ENCODE measurements around the gene SLC22A17.

SLC22A17 gene

GRCh38 chr14:23382276-23382675 is 29.6 kb upstream of the SLC22A17 start:
- in situ Hi-C loops (cut with MboI; ENCODE audit: low sequenced_read_pairs) = no loop called here

DNA sequence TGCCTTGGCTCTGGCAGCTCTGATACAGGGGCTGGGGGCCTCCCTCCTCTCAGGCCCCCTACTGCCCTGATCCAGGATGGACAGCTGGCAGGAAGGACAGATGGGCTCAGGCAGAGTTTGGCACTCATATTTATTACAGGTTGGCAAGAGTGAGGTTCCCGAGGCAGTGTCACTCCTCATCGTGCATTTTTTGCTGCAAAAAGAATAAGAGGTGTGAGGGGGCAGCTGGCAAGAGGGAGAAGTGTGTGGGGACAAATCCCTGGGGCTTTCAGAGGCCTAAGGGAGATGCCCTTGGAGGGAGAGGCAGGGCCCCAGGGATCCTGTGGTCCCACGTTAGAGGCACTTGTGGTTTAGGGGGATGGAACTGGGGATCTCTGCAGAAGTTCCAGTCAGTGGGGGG is 29.2 kb upstream of the SLC22A17 start:
- in situ Hi-C loops (cut with MboI; ENCODE audit: low sequenced_read_pairs) = no loop called here

GRCh38 chr14:23380976-23381375 is 28.3 kb upstream of the SLC22A17 start:
- in situ Hi-C loops (cut with MboI; ENCODE audit: low sequenced_read_pairs) = no loop called here

DNA sequence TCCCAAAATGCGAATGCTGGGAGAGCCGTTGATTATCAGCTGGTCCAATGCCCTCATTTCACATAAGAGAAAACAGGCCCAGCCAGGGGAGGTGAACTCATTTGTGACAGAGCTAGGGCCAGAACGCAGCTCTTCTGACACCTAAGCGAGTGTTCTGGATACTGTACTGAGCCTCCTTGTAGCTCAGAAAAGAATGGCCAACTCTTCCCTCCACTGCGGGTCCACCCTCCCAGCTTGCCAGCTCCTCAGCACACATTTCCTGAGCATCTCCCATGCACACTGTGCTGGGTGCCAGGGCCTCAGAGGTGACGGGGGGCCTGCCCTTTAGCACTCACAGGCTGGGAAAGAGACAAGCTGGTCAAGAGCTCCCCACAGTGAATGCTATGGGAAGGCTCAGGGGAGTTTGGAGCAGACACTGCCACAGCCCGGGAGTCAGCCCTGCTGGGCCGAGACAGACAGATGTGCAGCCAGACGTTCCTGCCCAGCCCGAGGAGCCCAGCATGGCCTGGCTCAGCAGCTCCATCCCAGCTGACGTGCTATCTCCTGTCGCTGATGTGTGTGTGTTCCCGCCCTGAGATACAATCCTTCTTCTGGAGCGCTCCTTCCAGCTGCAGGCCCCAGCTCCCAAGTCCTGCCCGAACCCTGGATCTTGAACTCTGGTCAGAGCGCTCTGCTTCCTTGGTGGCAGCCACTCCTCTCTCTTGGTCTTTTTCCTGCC is 27.7 kb upstream of the SLC22A17 start:
- in situ Hi-C loops (cut with MboI; ENCODE audit: low sequenced_read_pairs) = no loop called here

DNA sequence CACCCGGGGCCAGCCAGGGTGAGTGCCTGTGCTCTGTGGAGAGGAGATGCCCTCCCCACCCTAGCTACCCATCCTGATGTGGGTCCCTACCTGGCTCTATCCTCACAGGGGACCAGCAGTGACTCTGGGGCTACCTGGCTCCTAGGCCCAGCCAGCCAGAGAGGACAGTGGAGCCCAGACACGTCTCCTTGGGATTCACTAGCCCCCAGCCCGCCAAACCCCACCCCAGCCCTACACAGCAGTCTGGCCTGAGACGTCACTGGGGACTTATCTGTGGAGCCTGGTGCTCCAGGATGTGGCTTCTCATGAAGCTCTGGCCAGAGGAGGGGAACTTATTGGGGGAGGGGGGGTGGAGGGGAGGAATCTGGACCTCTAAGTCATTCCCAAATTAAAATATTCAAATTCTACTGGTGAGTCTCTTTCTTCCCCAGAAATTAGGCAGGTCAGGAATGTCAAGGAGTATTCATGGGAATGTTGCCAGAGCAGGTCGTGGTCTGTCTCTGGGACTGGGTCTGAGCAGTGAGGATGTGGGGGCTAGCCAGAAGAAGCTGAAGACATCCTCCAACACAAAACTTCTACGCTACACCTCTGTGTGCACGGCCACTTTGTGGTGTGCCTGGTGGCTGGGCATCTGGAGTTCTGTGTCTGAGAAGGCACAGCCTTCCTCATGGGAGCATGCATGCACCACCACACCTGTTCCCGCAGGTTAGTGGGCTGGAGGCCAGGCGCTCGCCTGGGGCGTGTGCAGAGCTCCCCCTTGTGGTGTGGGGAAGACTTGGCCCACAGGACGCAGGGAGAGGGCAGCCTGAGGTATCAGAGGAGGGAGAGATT is 26.9 kb upstream of the SLC22A17 start:
- in situ Hi-C loops (cut with MboI; ENCODE audit: low sequenced_read_pairs) = no loop called here

- in situ Hi-C loops (cut with MboI; ENCODE audit: low sequenced_read_pairs) = no loop called here
These were observed 26.0 kb upstream of the SLC22A17 start for GRCh38 chr14:23378612-23379220.

DNA sequence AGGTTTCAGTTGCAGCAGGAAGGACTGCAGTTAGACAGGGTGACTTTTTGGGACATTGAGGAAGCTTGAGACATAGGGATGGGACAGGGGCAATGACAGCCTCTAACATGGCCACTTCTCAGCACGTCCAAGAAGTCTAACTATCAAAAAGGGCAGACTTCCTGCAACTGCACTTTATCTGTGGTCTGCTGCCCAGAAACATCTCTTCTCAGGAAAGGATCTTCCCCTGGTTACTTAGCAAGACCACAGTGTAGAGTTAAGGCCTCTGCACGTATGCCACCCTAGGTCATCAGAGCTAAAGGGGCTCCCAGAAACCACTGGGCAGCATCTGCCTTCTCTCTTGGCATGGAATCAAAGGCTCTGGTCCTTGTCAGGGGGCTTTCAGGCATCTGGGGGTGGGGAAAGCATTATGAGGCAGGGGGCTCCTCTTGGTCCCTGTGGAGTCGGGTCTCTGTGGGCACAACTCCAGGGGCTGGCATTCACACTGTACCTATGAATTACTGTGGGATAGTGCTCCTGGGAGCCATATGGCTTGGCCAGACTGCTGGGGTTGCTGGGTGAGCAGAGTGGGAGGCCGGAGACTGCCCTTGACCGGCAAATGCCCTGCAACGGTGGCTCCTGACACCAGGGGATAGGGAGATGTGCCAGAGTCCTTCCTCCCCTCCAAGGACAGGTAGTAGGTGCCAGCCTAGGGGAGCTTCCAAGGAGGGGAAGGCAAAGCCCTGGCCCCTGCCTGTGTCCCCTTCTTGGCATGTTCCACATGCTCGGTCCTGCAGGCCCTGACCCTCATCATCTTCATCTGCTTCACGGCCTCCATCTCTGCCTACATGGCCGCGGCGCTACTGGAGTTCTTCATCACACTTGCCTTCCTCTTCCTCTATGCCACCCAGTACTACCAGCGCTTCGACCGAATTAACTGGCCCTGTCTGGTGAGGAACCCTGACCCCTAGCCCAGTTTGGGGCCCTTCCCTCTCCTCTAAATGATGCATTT is 25.2 kb upstream of the SLC22A17 start:
- in situ Hi-C loops (cut with MboI; ENCODE audit: low sequenced_read_pairs) = no loop called here

DNA sequence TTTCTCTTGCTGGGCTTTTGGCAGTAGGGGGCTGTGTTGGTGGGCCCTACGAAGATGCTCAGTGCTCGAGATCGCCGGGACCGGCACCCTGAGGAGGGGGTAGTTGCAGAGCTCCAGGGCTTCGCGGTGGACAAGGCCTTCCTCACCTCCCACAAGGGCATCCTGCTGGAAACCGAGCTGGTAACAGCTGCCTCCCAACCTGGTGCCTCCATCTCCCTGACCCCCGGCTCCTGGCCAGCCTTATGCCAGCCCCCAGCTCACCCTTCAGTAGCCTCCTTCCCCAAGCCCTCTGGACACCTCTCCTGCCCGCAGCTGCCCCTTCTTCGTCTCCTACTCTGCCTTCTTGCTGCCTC is 24.5 kb upstream of the SLC22A17 start:
- in situ Hi-C loops (cut with MboI; ENCODE audit: low sequenced_read_pairs) = no loop called here

GRCh38 chr14:23376482-23377197 is 24.0 kb upstream of the SLC22A17 start, which contains the start of gene CMTM5:
TSS of gene CMTM5 (plus strand) at chr14:23377046. CDS start at chr14:23377252, 206 bp downstream.
- in situ Hi-C loops (cut with MboI; ENCODE audit: low sequenced_read_pairs) = no loop called here

- in situ Hi-C loops (cut with MboI; ENCODE audit: low sequenced_read_pairs) = no loop called here
These were observed 23.0 kb upstream of the SLC22A17 start for GRCh38 chr14:23375527-23376251.

- in situ Hi-C loops (cut with MboI; ENCODE audit: low sequenced_read_pairs) = no loop called here
These were observed 20.4 kb upstream of the SLC22A17 start for GRCh38 chr14:23373041-23373440.

- in situ Hi-C loops (cut with MboI; ENCODE audit: low sequenced_read_pairs) = no loop called here
These were observed 19.8 kb upstream of the SLC22A17 start, which contains the start of gene IL25 for GRCh38 chr14:23372509-23372908. TSS of gene IL25 (plus strand) at chr14:23372809.

DNA sequence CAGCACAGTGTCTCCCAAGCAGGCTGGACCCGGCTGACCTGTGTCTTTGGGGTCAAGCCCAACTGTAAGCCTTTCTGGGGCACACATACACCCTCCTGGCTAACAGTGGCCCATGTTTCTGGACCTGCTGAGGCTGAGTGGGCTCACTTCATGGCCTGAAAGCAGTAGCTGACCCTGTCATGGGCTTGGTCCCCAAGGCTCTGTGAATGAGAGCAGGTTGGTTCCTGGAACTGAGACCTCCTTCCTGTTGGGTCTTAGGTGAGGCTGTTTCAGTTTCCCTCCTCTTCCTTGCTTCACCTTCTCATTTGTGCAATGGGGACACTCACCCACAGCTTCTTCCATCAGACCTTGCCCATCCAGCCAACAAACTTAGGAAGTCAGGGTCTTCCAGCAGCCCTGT is 19.2 kb upstream of the SLC22A17 start:
- in situ Hi-C loops (cut with MboI; ENCODE audit: low sequenced_read_pairs) = no loop called here

GRCh38 chr14:23370221-23370620 is 17.5 kb upstream of the SLC22A17 start:
- in situ Hi-C loops (cut with MboI; ENCODE audit: low sequenced_read_pairs) = no loop called here

- in situ Hi-C loops (cut with MboI; ENCODE audit: low sequenced_read_pairs) = no loop called here
These were observed 13.8 kb upstream of the SLC22A17 start for GRCh38 chr14:23366426-23366921.

DNA sequence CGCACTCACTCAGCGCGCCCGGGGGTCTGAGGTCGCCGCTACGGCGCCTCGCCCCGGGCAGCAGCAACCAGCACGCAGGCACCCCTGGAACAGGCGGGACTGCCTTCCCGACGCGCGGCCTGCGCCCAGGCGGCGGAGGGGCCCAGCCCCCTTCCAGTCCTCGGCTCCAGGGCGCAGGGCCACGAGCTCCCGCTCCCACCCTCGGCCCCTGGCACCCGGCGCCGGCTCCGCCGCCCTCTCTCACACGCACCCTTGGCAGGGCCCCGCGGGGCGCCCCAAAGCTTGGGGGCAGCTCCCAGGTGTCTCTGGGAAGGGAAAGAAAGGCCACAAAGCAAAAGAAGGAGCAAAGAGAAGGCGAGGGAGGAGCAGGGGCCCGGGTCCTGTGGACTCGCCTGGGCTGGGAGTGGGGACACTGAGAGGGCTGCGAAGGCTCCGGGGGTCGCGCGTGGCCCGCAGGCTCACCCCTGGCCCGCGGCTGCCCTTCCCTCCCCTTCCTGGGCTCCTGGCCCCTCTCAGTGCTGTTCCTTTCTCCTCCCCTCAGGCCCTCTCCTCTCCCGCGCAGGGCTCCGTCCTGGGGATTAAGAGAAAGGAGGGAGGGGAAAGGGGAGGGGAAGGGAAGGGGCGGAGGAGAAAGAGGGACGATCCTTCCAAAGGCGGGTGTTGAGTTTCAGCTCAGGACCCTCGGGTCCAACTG is 13.2 kb upstream of the SLC22A17 start:
- in situ Hi-C loops (cut with MboI; ENCODE audit: low sequenced_read_pairs) = no loop called here

GRCh38 chr14:23365036-23365731 is 12.5 kb upstream of the SLC22A17 start, which contains the start of gene EFS:
TSS of gene EFS (minus strand) at chr14:23365172. CDS start at chr14:23365025, 147 bp downstream.
- in situ Hi-C loops (cut with MboI; ENCODE audit: low sequenced_read_pairs) = no loop called here
